Measurements from ENCODE around the gene EPN3. TPM values are rescaled to one million over a fixed set of nuclear protein-coding genes. Genes with fewer than 3 reads are reported as not detected.

Gene EPN3
- total RNA-seq, 4 donors from 2014 or later = 7.3 TPM; not detected in 3

DNA sequence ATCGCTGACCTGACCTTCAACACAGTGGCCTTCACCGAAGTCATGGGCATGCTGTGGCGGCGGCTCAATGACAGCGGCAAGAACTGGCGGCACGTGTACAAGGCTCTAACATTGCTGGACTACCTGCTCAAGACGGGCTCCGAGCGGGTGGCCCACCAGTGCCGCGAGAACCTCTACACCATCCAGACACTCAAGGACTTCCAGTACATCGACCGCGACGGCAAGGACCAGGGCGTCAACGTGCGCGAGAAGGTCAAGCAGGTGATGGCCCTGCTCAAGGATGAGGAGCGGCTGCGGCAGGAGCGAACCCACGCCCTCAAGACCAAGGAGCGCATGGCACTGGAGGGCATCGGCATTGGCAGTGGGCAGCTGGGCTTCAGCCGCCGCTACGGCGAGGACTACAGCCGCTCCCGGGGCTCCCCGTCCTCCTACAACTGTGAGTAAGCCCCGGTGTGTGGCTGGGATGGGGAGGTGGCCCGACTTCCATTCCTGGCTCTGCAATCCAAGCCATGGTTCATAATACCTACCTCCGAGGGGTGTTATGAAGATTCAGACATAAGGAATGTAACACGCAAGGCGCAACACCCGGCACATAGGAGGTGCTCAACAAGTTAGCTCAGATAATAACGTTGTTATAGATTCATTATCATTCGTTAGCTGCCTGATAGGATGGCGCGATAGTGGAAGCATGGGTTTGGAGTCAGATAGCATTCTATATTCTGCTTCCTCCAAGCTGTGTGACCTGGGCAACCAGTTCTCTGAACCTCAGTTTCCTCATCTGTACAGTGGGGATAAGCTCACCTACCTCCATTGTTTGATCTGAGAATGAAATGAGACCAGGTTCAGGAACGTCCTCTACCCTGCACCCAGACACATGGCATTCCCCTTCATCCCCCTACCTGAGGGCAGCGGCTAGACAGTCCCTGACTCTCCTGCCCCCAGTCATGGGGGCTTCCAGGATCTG is 4.4 kb downstream of the EPN3 start:
- no peak for TF ChIP-seq POLR2A (IDR thresholded peaks at IDR 0.05)
- TF ChIP-seq CTCF (IDR thresholded peaks at IDR 0.05) = no peak
- no peak for TF ChIP-seq EP300 (IDR thresholded peaks at IDR 0.05)
- TF ChIP-seq POLR2AphosphoS5 (IDR thresholded peaks at IDR 0.05) = no peak
- WGBS, 2 donors (ENCODE audit: low coverage in 1 of 2) = 86 to 98% methylated on average over 8 to 10 of the region's 45 CpGs
- H3K27ac ChIP-seq = no peak overlapping the region
- no peak overlapping the region for H3K4me3 ChIP-seq
- H3K36me3 ChIP-seq = no peaks in the 10 kb centered on the region
- no peak for ATAC-seq
- no peaks in the 10 kb centered on the region for H3K9me3 ChIP-seq
- peaks cover 28% of the 10 kb centered on the region for H3K27me3 ChIP-seq
- peaks cover 0 to 39% (median 9%) of the 10 kb centered on the region in 3 donors for H3K4me1 ChIP-seq

DNA sequence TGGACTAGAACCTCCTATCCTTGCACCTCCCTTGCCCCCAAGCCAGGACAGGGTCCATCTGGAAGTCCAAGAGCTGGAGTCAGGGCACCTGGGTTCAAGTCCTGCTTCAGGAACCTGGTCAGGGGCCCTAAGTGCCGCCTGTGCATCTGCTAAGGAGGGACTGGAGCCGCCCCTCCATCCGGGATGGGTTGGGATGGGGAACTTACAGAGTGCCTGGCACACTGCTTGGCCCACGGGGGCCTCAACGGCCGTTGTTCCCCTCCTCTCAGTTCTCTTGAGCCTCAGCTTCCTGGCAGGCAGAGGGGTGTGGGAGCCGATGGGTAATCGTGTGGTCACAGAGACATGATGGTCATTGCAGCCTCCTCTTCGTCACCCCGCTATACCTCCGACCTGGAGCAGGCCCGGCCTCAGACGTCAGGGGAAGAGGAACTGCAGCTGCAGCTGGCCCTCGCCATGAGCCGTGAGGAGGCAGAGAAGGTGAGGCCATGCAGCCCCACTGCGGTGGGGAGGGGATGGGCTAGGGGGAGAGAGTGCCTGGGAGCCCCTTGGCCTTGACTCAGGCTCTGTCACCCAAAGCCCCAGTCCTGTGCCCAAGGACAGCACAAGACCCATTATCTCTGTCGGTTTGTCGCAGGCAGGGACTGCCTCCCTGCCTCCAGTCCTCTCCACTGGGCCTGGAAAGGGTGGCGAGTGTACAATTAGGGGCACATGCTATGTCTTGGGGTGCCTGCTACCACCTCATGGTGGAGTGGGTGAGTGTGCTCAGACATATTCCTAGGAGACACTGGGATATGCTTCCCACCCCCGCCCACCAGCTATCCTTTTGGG is 5.4 kb downstream of the EPN3 start:
- no peak for TF ChIP-seq EP300 (IDR thresholded peaks at IDR 0.05)
- no peak for TF ChIP-seq POLR2A (IDR thresholded peaks at IDR 0.05)
- TF ChIP-seq CTCF (IDR thresholded peaks at IDR 0.05) = no peak
- no peak for TF ChIP-seq POLR2AphosphoS5 (IDR thresholded peaks at IDR 0.05)
- no peak overlapping the region for H3K27ac ChIP-seq
- H3K36me3 ChIP-seq = no peaks in the 10 kb centered on the region
- H3K9me3 ChIP-seq = no peaks in the 10 kb centered on the region
- no peak for ATAC-seq
- no peak overlapping the region for H3K4me3 ChIP-seq
- H3K27me3 ChIP-seq = peaks cover 19% of the 10 kb centered on the region
- WGBS, 2 donors (ENCODE audit: low coverage in 1 of 2) = 83 to 91% methylated on average over 4 to 10 of the region's 20 CpGs
- H3K4me1 ChIP-seq = peaks cover 0 to 37% (median 16%) of the 10 kb centered on the region in 3 donors

DNA sequence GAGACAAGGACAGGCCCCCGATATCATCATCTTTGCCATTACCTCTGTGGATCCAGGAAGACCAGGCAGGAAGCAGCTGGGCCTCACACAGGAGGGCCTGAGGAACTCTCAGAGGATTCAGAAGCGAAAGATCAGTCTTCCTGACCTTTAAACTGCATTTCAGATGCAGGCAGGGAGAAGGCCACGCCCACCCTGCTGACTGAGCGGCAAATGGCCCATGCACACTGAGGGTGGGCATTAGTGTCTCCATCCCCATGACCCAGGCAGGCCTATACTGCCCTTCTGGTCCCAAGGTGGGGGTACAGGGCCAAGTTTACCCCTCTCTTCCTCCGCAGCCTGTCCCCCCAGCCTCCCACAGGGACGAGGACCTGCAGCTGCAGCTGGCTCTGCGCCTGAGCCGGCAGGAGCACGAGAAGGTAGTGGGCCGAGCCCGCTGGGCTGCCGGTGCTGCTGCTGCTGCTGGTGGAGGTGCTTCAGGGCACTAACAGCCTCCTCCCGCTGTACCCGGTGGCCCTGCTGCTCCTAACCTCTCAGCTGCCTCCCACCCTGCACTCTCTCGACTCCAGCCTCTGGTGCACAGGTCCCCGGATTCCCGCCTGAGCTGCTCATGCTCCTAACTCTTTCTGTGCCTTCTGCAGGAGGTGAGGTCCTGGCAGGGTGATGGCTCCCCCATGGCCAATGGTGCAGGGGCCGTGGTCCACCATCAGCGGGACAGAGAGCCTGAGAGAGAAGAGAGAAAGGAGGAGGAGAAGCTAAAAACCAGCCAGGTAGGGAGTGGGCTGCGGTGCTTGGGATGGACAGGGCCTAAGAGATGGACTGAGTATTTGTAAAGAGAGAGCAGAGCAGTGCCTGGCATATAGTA is 6.2 kb downstream of the EPN3 start:
- Histone ChIP-seq H3K27ac (no peak overlapping the region), H3K27me3 (peaks cover 10% of the 10 kb centered on the region), H3K9me3 (no peaks in the 10 kb centered on the region), H3K4me1 (peaks cover 0 to 33% (median 12%) of the 10 kb centered on the region in 3 donors), H3K36me3 (no peaks in the 10 kb centered on the region), H3K4me3 (no peak overlapping the region)
- TF ChIP-seq POLR2A (IDR thresholded peaks at IDR 0.05) (no peak), EP300 (IDR thresholded peaks at IDR 0.05) (no peak), CTCF (IDR thresholded peaks at IDR 0.05) (no peak), POLR2AphosphoS5 (IDR thresholded peaks at IDR 0.05) (no peak)
- WGBS, 2 donors (ENCODE audit: low coverage in 1 of 2) = 64 to 100% methylated on average over 1 to 7 of the region's 20 CpGs
- no peak for ATAC-seq

- Histone ChIP-seq H3K9me3 (no peaks in the 10 kb centered on the region), H3K4me3 (no peak overlapping the region), H3K27ac (no peak overlapping the region), H3K27me3 (no peaks in the 10 kb centered on the region), H3K36me3 (no peaks in the 10 kb centered on the region), H3K4me1 (peaks cover 0 to 25% (median 7%) of the 10 kb centered on the region in 3 donors)
- no peak for ATAC-seq
- WGBS, 2 donors (ENCODE audit: low coverage in 1 of 2) = 74% methylated on average over 6 of the region's 15 CpGs; no CpG with 5 or more reads in 1 of the 2 donors
- no peak for TF ChIP-seq POLR2AphosphoS5 (IDR thresholded peaks at IDR 0.05)
- no peak for TF ChIP-seq EP300 (IDR thresholded peaks at IDR 0.05)
- TF ChIP-seq POLR2A (IDR thresholded peaks at IDR 0.05) = no peak
Observed at GRCh38 chr17:50539762-50540559, 7.4 kb downstream of the EPN3 start.
